HUES64 (cell line): Measurements from ENCODE around the gene BRSK1.

Experiments used
- H3K27ac ChIP-seq: 2 replicates; pipeline ENCODE4 v1.7.0; 2013; ENCODE audit warnings: low read depth, low read length, inconsistent platforms
- H3K27me3 ChIP-seq: 2 replicates; pipeline ENCODE4 v1.6.1; 2013; ENCODE audit warnings: mild to moderate bottlenecking, low read length; ENCODE audit not compliant: insufficient read depth
- H3K36me3 ChIP-seq: 2 replicates; pipeline ENCODE4 v1.6.1; 2013; ENCODE audit warnings: mild to moderate bottlenecking, low read length; ENCODE audit not compliant: insufficient read depth
- H3K4me1 ChIP-seq: 2 replicates; pipeline ENCODE4 v1.6.1; 2013; ENCODE audit warnings: mild to moderate bottlenecking, low read length, moderate library complexity; ENCODE audit not compliant: insufficient read depth
- H3K4me3 ChIP-seq: 2 replicates; pipeline ENCODE4 v1.5.1; 2013; ENCODE audit warnings: mild to moderate bottlenecking, low read length, moderate library complexity
- H3K9ac ChIP-seq: 2 replicates; pipeline ENCODE4 v1.6.1; 2013; ENCODE audit warnings: mild to moderate bottlenecking, low read depth, low read length
- H3K9me3 ChIP-seq: 2 replicates; pipeline ENCODE4 v1.6.1; 2013; ENCODE audit warnings: low read depth, low read length; ENCODE audit not compliant: insufficient read depth
- WGBS: fragments of 150-250, 120-280 bp; methylation state at CpG from one replicate; pipeline ENCODE4 v1.1.7; 2013; ENCODE audit warnings: missing lambda C conversion rate; 5-methylcytosine and 5-hydroxymethylcytosine counted together

Gene BRSK1

DNA sequence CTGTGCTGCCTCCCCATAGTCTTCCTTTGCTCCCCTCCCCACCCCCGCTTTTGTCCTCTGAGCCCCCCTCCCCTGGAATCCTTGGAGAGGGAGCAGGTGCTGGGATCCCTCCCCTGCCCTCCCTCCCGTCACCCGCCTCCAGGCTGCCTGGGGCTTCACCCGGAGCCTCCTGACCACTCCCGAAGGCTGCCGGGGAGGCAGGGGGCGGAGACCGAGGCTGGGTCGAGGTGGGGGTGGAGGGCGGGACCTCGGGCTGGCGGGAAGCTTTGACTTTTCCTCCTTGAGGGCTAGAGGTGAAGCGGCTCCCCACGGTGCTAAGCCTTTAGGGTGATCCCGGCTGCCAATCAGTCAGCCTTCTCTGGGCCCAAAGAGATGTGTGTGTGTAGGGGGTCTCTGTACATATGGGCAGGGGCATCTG is 57.4 kb downstream of the BRSK1 start:
- H3K9me3 ChIP-seq: no peaks in the 10 kb centered on the region
- H3K9ac ChIP-seq: no peak overlapping the region
- H3K27me3 ChIP-seq: no peaks in the 10 kb centered on the region
- H3K4me1 ChIP-seq: peaks cover 12% of the 10 kb centered on the region
- H3K4me3 ChIP-seq: peak overlapping the region; percentile 72
- peak overlapping the region; percentile 73; the same call in 1 of the 2 replicates for H3K27ac ChIP-seq
- H3K36me3 ChIP-seq: peaks cover 21% of the 10 kb centered on the region
- 4% methylated on average over 11 of the region's 15 CpGs for WGBS

DNA sequence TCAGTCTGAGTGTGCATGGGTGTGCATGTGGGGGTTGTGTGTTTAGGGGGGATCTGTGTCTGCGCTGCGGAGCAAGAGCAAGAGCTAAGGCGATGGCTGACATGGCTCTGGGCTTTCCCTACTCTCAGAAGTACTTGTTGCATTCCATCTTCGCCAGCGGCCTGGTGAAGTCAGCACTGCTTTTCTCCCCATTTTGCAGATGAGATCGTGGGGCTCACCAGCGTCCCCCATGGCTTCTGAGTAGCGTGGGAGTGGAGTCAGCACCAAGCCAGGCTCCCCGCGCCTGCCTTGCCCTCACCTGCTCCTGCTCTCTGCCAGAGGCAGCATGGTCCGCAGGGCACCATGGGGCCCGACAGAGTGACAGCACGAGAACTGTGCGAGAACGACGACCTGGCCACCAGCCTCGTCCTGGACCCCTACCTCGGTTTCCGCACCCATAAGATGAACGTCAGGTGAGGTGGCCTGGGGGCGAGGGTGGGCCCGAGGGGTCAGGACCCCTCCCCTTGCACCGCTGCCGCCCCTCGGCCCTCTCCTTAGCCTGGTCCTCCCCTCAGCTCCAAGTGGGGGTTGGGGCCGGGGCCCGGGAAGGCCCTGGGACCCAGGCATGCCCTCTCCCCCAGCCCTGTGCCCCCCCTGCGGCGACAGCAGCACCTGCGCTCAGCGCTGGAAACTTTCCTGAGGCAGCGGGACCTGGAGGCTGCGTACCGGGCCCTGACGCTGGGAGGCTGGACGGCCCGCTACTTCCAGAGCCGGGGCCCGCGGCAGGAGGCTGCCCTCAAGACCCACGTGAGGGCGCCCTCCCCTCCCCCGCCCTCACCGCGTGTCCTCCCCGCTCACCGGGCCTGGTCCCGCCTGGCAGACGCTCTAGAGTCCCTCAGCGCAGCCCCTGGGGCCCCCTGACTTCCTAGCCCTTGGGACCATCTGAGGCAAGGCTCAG is 58.1 kb downstream of the BRSK1 start:
- H3K9me3 ChIP-seq: no peaks in the 10 kb centered on the region
- peaks cover 21% of the 10 kb centered on the region for H3K36me3 ChIP-seq
- 0 out of 2 replicates have a peak overlapping the region, but pooled peaks have one; percentile 15 for H3K27ac ChIP-seq
- peak overlapping the region; percentile 30 for H3K4me3 ChIP-seq
- no peak overlapping the region for H3K9ac ChIP-seq
- 82% methylated on average over 50 of the region's 50 CpGs for WGBS
- H3K4me1 ChIP-seq: peaks cover 12% of the 10 kb centered on the region
- no peaks in the 10 kb centered on the region for H3K27me3 ChIP-seq

DNA sequence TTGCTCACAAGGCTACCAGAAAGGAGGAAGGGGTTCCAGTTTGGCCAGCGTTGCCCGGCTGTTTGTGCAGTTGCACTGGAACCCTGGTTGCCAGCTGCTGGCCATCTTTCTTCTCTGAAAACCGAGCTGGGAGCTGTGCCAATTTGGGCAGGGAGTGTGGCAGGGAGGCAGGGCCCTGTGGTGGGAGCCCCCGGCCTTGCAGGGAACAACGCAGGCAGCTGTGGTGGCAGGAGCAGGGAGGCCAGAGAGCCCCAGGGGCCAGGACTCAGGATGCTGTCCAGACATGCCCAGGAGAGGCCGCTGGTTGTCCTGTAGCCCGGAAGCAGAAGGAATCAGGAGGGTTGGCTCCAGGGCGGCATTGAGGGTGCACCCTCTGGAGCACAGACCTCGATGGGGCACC is 60.6 kb downstream of the BRSK1 start:
- Histone ChIP-seq H3K27me3 (no peaks in the 10 kb centered on the region), H3K36me3 (peaks cover 21% of the 10 kb centered on the region), H3K4me3 (no peak overlapping the region), H3K9ac (no peak overlapping the region), H3K27ac (no peak overlapping the region), H3K4me1 (peaks cover 21% of the 10 kb centered on the region), H3K9me3 (no peaks in the 10 kb centered on the region)
- WGBS: 94% methylated on average over 9 of the region's 9 CpGs

DNA sequence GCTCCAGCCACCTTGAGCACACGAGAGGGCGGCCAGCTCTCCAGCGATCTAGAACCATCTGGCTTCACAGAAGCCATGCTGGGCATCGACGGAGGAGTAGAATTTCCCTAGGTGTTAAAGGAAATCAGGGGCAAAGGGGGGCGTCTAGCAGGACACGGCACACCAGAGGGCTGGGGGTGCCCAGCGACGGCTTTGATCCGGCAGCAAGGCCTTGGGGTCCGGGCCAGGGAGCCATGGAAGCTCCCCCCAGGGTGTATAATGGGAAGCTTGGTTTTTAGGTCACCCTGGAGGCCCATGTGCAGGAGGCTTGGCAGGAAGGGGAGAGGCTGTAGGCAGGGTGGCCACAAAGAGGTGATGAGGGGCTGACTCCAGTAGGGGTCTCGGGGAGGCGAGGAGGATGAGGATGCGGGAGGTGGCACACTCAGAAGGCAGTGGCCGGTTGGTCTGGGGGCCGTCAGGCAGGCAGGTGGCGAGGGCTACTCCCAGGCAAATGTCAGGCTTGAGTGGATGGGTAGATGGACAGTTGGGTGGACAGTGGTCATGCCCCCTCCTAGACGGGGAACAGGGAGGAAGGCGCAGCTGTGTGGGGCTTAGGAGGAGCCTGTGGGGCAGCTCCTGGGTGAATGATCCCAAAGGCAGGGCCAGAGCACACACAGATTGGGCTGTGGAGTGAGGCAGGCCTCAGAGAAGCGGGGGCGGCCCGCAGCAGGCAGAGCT is 61.5 kb downstream of the BRSK1 start:
- no peak overlapping the region for H3K4me3 ChIP-seq
- H3K9me3 ChIP-seq: no peaks in the 10 kb centered on the region
- H3K36me3 ChIP-seq: peaks cover 21% of the 10 kb centered on the region
- H3K27me3 ChIP-seq: no peaks in the 10 kb centered on the region
- 91% methylated on average over 22 of the region's 22 CpGs for WGBS
- no peak overlapping the region for H3K27ac ChIP-seq
- no peak overlapping the region for H3K9ac ChIP-seq
- peaks cover 24% of the 10 kb centered on the region for H3K4me1 ChIP-seq

DNA sequence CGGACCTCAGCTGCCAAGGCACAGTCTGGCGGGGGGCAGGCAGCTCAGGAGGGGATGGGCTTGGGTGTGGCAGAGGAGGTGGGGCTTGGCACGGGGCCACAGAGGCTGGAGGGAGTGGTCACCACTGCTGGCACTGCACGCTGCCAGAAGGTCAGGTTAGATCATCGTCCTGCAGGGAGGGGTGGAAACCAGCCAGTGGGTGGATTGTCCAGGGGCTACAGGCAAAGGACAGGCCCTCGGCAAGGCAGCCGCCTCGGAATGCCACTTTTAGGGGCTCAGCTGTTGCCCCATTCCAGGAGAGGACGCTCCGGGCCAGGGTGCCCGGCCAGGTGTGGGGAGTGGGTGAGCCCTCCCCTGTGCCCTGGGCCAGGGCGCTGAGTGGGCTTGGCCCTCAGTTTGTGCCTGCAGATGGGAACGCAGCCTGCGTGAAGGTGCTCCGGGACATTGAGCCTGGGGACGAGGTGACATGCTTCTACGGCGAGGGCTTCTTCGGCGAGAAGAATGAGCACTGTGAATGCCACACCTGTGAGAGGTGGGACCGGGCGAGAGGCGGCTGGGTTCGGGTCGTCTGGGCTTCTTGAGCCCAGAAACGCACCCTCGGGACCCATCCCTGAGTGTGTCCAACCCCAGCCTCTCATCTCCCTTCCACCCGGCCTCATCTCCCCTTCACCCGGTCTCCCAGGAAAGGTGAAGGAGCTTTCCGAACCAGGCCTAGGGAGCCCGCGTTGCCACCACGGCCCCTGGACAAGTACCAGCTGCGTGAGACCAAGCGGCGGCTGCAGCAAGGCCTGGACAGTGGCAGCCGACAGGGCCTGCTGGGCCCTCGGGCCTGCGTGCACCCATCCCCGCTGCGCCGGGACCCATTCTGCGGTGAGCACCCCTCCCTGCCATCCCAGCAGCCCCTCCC is 62.3 kb downstream of the BRSK1 start:
- H3K36me3 ChIP-seq: peaks cover 21% of the 10 kb centered on the region
- no peak overlapping the region for H3K4me3 ChIP-seq
- no peak overlapping the region for H3K9ac ChIP-seq
- 93% methylated on average over 43 of the region's 43 CpGs for WGBS
- H3K27ac ChIP-seq: 0 out of 2 replicates have a peak overlapping the region, but pooled peaks have one; percentile 18
- H3K4me1 ChIP-seq: peaks cover 28% of the 10 kb centered on the region
- no peaks in the 10 kb centered on the region for H3K9me3 ChIP-seq
- H3K27me3 ChIP-seq: 0 out of 2 replicates have a peak, but pooled peaks cover under 1% of the 10 kb centered on the region

DNA sequence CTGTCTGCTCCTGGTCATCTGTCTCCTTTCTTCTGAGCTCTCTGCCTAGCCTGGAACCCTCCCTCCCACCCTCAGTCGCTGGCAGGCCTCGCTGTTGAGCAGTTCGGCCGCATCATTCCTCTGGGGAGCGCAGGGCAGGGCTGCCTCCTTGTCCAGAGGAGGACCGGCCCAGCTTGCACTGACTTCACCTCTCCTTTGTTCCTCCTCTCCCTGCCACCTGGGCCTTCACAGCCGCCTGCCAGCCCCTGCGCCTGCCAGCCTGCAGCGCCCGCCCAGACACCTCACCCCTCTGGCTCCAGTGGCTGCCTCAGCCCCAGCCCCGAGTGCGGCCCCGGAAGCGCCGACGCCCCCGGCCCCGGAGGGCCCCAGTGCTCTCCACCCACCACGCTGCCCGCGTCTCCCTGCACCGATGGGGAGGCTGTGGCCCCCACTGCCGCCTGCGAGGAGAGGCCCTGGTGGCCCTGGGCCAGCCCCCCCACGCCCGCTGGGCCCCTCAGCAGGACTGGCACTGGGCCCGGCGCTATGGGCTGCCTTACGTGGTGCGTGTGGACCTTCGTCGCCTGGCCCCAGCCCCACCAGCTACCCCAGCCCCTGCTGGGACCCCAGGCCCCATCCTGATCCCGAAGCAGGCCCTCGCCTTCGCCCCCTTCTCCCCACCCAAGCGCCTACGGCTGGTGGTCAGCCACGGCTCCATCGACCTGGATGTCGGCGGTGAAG is 63.1 kb downstream of the BRSK1 start:
- peaks cover 6% of the 10 kb centered on the region; the same call in 1 of the 2 replicates for H3K27me3 ChIP-seq
- no peaks in the 10 kb centered on the region for H3K9me3 ChIP-seq
- peak overlapping the region; percentile 95; the same call in 1 of the 2 replicates for H3K27ac ChIP-seq
- H3K4me1 ChIP-seq: peaks cover 22% of the 10 kb centered on the region
- no peak overlapping the region for H3K4me3 ChIP-seq
- WGBS: 92% methylated on average over 41 of the region's 41 CpGs
- no peak overlapping the region for H3K9ac ChIP-seq
- peaks cover 20% of the 10 kb centered on the region for H3K36me3 ChIP-seq

DNA sequence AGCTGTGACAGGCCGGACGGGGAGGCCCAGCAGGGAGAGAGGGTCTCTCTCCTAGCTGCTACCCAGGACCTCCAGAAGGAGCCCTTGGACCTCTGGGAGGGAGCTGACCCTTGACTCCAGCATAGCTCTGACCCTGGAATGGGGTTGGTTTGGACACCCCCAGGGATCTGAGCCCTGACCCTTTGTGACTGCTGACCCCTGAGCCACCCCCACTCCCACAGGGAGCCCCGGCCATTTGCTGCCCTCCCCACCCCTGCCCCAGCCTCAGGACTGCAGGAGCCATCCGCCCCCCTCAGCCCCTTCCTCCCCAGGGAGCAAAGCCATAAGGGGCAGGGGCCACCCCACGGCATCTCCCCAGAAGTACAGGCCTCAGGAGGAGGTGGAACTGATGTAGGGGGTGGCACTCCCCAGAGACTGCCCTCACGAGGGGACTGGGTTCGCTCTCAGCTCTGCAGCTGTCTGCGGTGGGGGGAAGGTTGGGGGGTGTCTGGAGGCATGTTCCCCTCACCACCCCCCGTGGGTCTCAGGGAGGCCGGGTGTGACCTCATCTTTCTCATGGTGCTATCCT is 63.7 kb downstream of the BRSK1 start:
- peak overlapping the region; percentile 95; the same call in 1 of the 2 replicates for H3K27ac ChIP-seq
- H3K36me3 ChIP-seq: peaks cover 14% of the 10 kb centered on the region
- H3K27me3 ChIP-seq: peaks cover 13% of the 10 kb centered on the region
- no peak overlapping the region for H3K4me3 ChIP-seq
- WGBS: 83% methylated on average over 5 of the region's 10 CpGs
- no peaks in the 10 kb centered on the region for H3K9me3 ChIP-seq
- no peak overlapping the region; the same call in 1 of the 2 replicates for H3K9ac ChIP-seq
- peaks cover 21% of the 10 kb centered on the region for H3K4me1 ChIP-seq

DNA sequence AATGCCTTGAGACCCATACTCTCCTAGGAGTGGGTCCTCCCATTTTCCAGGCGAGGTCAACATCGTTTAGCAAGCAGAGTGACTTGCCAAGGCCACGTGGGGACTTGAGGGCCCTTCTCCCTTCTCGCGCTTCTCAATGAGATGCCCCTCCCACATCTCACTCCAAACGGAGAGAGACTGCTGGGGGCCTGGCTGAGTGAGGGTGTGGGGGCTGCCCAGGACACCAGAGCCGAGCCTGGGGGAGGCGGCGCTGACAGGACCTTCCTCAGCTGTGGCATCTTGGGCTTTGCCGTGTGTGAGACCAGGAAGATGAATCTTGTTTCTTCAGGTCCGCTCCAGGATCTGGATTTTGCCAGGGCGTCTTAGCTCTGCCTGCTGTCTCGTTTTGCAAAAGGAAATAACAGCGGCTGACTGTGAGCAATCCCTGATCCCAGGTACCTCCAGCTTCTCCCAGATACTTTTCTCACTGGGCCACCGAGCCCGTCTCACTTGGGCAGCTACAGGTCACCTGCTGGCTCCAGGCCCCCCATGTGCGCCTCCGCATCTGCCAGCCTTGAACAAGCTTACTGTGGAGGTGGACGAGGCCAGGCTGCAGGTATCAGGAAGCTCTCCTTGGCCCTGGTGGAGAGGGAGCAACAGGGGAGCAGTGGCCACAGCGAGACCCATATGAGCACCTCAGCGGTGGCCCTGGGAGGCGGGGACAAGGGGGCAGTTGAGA is 64.7 kb downstream of the BRSK1 start:
- Histone ChIP-seq H3K9ac (peak overlapping the region; percentile 38; the same call in 1 of the 2 replicates), H3K36me3 (peaks cover 4% of the 10 kb centered on the region), H3K4me1 (peaks cover 25% of the 10 kb centered on the region), H3K4me3 (peak overlapping the region; percentile 28), H3K9me3 (no peaks in the 10 kb centered on the region), H3K27me3 (peaks cover 22% of the 10 kb centered on the region), H3K27ac (peak overlapping the region; percentile 95; the same call in 1 of the 2 replicates)
- WGBS: 19% methylated on average over 21 of the region's 22 CpGs

DNA sequence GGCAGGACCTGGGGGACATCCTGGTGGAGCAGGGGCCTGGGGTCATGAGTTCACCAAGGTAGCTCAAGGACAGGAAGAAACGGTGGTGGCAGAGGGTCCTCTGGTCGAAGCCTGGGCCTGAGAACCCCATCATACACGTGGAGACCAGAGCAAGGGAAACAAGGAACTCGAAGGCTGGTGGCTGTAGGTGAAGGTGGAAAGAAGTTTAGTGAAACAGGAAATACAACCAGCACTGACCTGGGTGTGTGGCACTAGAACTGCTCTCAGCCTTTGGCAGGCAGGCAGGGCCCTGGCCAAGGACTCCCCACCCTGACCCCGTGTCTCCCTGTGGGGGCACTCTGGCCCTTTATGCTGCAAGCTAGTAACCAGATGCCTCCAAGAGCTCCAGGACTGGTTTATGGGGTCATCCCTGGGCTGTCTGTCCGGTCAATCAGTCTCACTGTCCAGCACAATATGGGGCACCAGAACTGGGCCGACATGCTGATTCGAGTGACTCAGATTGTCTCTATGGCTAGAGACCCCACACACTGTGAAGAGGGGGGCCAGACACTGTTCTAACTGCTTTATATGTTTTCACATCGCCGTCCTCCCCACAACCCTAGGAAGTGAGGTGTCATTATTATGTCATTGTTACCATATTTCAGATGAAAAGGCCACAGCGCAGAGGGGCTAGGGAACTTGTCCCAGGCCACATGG is 67.0 kb downstream of the BRSK1 start:
- H3K27me3 ChIP-seq: peaks cover 38% of the 10 kb centered on the region
- WGBS: 93% methylated on average over 11 of the region's 11 CpGs
- no peak overlapping the region for H3K27ac ChIP-seq
- H3K36me3 ChIP-seq: no peaks in the 10 kb centered on the region
- no peak overlapping the region for H3K9ac ChIP-seq
- no peak overlapping the region for H3K4me3 ChIP-seq
- H3K4me1 ChIP-seq: peaks cover 25% of the 10 kb centered on the region
- no peaks in the 10 kb centered on the region for H3K9me3 ChIP-seq
